IPS-15b (cell line): Measurements from ENCODE around the gene ITGA5.

ENCODE experiments used
- H3K27me3 ChIP-seq: one replicate; pipeline ENCODE4 v1.6.1; 2013; ENCODE audit warnings: low read length; ENCODE audit not compliant: control insufficient read depth, insufficient read depth
- H3K36me3 ChIP-seq: one replicate; pipeline ENCODE4 v1.6.1; 2013; ENCODE audit warnings: low read length; ENCODE audit not compliant: control insufficient read depth, insufficient read depth
- H3K4me1 ChIP-seq: one replicate; pipeline ENCODE4 v1.6.1; 2013; ENCODE audit warnings: mild to moderate bottlenecking, low read length; ENCODE audit not compliant: control insufficient read depth, insufficient read depth
- H3K4me3 ChIP-seq: one replicate; pipeline ENCODE4 v1.5.1; 2013; ENCODE audit warnings: low read depth, low read length
- H3K9ac ChIP-seq: one replicate; pipeline ENCODE4 v1.6.1; 2013; ENCODE audit warnings: low read depth, mild to moderate bottlenecking, low read length
- H3K9me3 ChIP-seq: one replicate; pipeline ENCODE4 v1.6.1; 2013; ENCODE audit warnings: mild to moderate bottlenecking, low read length; ENCODE audit not compliant: control insufficient read depth, insufficient read depth

ITGA5 gene

DNA sequence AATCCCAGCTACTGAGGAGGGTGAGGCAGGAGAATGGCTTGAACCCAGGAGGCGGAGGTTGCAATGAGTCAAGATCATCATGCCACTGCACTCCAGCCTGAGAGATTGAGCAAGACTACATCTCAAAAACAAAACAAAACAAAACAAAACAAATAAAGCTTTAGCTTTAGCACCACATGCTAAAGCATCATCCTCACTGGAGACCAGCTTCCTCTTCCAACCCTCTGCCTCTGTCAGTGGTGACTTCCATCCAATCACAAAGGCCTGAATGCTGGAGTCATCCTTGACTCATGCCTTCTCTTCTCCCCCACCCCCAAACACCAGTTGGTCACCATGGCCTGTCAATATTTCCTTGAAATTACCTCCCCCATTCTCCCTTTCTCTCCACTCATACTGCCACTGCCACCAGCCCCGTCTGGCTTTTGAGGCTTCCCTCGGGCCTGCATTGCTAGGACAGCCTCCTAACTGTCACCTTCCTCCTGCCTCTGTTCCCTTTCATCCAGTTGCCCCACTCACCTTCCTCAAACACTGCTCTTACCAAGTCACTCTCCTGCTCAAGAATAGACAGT, 35.9 kb downstream of the ITGA5 start:
- Histone ChIP-seq H3K27me3 (peaks cover 6% of the 10 kb centered on the region), H3K9me3 (no peaks in the 10 kb centered on the region), H3K4me3 (no peak overlapping the region), H3K36me3 (peaks cover 3% of the 10 kb centered on the region), H3K4me1 (peaks cover 49% of the 10 kb centered on the region), H3K9ac (no peak overlapping the region)

DNA sequence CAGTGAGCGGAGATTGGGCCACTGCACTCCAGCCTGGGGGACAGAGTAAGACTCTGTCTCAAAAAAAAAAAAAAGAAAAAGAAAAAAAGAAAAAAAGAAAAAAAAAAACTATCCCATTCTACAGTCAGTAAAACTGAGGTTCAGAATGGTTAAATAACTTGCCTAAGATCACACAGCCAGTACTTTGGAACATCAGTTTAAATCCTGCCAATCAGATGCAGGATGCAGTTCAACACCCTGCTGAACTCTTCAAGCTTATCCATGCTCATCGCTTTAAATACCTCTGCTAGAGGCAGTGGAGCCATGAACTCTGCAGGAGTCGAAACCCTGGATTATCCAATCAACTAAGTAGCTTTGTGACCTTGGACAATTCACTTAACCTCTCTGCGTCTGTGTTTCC, 37.9 kb downstream of the ITGA5 start:
- Histone ChIP-seq H3K9ac (no peak overlapping the region), H3K27me3 (peaks cover 17% of the 10 kb centered on the region), H3K9me3 (no peaks in the 10 kb centered on the region), H3K4me1 (peaks cover 31% of the 10 kb centered on the region), H3K4me3 (no peak overlapping the region), H3K36me3 (peaks cover 8% of the 10 kb centered on the region)

DNA sequence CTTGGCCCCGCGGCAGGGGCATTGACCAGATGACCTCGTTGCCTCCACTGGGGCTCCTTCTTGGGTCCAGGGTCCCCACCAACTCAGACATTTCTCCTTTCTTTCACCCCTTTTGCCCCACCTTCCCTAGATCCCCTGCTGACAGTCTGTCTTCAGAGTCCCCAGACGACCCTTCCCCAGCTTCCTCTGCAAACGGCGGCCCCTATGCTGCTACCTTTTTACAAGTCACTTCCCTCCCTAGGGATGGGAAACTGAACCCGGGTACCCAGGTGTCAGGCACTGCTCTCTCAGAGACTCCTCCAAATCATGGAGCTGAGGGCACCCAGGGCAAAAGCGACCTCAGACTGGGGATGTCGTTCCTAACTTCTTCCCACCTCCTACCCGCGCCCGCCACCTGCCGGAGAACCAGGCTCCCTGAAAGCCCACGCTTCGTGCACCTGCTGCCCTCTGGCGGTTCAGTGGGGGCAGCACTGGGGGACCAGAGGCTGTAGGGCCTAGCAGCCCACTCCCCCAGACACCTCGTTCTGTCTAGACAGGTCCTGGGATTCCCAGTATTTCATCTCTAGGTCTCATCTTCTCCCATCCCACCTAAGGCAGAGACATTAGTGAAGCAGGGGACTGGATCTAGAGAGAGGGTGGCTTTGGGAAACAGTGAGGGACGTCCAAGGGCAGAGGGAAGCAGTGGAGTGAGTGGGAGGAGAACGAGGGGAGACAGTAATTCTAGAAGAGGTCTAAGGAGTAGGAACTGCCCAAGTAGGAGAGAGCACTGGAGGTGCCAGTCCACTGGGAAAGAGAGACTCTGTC, 39.5 kb downstream of the ITGA5 start:
- Histone ChIP-seq H3K4me1 (peaks cover 19% of the 10 kb centered on the region), H3K27me3 (peaks cover 17% of the 10 kb centered on the region), H3K9me3 (no peaks in the 10 kb centered on the region), H3K9ac (no peak overlapping the region), H3K4me3 (peak overlapping the region; percentile 55), H3K36me3 (peaks cover 10% of the 10 kb centered on the region)

DNA sequence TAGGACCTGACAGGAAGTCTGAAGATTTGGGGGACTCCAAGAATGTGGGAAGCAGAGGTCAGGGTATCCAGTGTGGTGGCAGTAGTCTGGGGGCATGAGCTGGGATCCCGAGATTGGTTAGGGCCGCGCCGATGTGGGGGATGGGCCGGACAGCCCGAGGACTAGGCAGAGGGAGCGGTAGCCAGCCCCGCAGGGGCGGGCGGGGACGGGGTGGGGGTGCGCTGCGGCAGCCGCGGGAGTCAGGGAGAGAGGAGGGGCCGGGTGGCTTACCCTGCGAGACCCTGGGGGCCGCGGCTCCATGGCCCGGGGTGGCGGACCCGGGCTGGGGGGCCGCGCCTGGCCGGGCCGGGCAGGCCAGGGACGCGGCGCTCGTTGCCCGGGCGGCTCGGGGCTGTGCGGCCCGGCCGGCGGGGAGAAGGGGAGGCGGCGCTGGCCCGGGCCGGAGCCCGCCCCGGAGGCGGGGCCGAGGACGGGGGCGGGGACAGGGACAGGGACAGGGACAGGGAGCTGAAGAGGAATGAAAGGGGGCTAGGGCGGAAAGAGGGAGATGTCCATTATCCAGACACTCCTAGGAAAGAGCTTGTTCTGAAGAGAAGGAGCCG, 40.2 kb downstream of the ITGA5 start:
- H3K36me3 ChIP-seq = peaks cover 11% of the 10 kb centered on the region
- H3K9me3 ChIP-seq = no peaks in the 10 kb centered on the region
- peak overlapping the region; percentile 55 for H3K4me3 ChIP-seq
- H3K9ac ChIP-seq = no peak overlapping the region
- H3K4me1 ChIP-seq = peaks cover 17% of the 10 kb centered on the region
- peaks cover 17% of the 10 kb centered on the region for H3K27me3 ChIP-seq

DNA sequence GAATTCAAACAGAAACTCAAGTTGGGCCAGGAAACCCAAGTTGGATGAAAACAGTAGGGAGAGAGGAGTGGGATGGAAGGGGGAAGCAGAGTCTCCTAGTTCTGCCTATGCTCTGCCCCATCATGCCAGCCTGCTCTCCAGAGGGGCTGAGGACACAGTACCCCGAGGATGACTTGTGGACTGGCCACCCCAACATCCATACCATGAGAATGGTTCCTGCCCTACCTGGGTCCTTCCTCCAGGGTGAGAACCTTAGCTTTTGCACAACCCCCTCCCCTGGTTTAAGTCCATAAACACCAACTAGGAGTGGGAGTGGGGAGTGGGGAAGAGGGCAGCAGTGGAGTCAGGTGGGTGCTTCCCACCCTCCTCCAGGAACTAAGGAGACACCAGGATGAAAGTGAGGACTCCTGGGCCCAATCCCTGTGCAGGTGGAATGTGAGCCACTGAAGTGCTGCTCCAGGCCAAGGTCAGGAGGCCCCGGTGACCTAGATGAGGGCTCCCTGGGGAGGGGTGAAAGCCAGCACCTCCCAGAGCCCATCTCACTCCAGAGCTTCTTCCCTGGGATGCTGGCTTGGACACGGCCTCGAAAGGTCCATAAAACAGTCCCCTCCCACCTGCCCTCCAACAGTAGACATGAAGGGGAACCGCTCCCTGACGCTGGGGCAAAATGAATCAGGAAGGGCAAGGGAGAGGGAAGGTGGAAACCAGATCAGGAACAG, 41.1 kb downstream of the ITGA5 start:
- Histone ChIP-seq H3K27me3 (peaks cover 17% of the 10 kb centered on the region), H3K9ac (no peak overlapping the region), H3K4me3 (peak overlapping the region; percentile 46), H3K4me1 (peaks cover 17% of the 10 kb centered on the region), H3K9me3 (no peaks in the 10 kb centered on the region), H3K36me3 (peaks cover 17% of the 10 kb centered on the region)

DNA sequence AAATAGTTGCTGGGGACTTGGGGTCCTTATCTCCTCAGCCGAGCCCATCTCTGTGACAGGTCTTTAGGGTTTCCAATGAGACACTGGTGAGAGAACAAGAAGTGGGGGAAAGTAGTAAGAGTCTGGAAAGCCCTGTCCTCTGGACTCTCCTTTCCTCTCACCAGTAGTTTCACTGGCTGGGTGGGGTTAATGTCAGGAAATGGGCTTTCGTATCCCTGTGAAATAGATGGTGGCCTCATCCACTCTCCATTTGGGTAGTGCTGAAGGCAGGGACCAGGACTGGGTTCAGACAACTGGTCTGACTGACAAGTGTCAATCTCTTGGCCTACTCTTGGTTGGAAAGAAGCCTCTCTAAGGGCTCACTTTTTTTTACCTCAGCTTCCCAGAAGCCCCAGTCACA, 42.1 kb downstream of the ITGA5 start:
- Histone ChIP-seq H3K4me3 (no peak overlapping the region), H3K9ac (no peak overlapping the region), H3K9me3 (no peaks in the 10 kb centered on the region), H3K36me3 (peaks cover 17% of the 10 kb centered on the region), H3K27me3 (peaks cover 17% of the 10 kb centered on the region), H3K4me1 (peaks cover 17% of the 10 kb centered on the region)

DNA sequence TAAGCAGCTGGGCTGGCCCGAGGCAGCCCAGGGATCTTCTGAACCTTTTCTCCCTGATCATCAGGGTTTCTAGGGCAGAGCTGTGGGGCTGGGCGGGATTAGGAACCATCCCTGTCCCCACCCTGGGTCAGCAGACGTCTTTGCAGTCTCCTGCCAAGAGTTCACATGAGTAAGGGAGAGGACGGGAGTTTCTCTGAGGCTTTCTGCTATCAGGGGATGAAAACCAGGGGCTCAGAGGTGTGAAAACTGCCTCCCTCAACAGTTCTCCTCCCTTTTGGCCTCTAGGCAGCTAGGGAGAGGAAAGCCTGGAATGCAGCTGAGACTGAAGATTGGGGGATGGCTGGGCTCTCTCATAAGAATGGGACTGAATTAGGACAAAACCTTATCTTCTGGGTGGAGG, 42.5 kb downstream of the ITGA5 start:
- Histone ChIP-seq H3K36me3 (peaks cover 17% of the 10 kb centered on the region), H3K4me3 (no peak overlapping the region), H3K9ac (no peak overlapping the region), H3K27me3 (peaks cover 17% of the 10 kb centered on the region), H3K4me1 (peaks cover 17% of the 10 kb centered on the region), H3K9me3 (no peaks in the 10 kb centered on the region)

DNA sequence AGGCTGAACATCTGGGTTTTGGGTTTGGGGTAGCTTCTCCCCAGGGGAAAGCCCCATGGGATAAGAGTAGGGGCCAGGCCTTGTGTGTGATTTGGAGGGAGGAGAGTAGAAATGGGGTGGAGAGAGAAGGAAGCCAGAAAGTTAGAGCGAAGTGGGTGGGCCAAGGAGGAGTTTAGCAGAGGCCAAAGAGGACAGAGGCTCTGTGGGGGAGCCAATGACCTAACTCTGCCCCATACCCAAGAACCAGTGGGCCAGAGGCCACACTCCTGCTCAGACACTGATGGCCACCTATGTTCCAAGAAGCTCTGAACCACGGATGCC, 43.8 kb downstream of the ITGA5 start:
- peaks cover 17% of the 10 kb centered on the region for H3K4me1 ChIP-seq
- H3K4me3 ChIP-seq = no peak overlapping the region
- no peak overlapping the region for H3K9ac ChIP-seq

DNA sequence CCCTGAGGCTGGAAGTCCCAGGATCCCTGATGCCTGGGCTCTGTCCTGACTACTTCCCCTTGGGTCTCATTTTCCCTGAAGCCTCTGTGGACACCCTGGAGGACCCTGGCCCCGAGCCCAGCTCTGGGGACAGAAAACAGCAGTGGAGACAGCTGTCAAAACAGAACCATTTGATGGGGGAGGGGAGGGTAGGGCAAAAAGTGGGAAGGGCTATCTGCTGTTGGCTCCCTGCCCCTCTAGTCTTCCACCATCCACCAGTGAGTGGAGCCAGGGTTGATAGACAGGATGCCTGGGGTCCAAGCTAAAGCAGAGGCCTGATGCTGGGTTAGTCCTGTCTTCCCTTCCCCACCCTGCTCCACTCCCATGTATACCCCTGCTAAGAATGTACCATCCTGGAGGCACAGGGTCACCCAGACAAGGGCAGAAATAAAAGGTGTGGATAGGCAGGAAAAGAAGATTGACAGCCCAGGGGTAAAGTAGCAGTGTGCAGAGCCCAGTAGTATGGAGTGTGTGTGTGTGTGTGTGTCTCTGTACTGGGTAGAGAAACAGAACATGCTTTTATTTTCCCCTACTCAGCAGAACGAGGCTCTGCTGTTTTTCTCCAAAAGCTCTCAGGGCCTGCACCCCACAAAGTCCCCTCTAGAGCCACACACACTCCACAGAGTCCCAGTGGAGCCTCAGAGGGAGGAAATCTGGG, 44.4 kb downstream of the ITGA5 start:
- no peak overlapping the region for H3K4me3 ChIP-seq
- no peak overlapping the region for H3K9ac ChIP-seq

More for the DNA sequence above, 43.8 kb downstream of the ITGA5 start:
- peaks cover 19% of the 10 kb centered on the region for H3K27me3 ChIP-seq
- no peaks in the 10 kb centered on the region for H3K9me3 ChIP-seq
- peaks cover 21% of the 10 kb centered on the region for H3K36me3 ChIP-seq

DNA sequence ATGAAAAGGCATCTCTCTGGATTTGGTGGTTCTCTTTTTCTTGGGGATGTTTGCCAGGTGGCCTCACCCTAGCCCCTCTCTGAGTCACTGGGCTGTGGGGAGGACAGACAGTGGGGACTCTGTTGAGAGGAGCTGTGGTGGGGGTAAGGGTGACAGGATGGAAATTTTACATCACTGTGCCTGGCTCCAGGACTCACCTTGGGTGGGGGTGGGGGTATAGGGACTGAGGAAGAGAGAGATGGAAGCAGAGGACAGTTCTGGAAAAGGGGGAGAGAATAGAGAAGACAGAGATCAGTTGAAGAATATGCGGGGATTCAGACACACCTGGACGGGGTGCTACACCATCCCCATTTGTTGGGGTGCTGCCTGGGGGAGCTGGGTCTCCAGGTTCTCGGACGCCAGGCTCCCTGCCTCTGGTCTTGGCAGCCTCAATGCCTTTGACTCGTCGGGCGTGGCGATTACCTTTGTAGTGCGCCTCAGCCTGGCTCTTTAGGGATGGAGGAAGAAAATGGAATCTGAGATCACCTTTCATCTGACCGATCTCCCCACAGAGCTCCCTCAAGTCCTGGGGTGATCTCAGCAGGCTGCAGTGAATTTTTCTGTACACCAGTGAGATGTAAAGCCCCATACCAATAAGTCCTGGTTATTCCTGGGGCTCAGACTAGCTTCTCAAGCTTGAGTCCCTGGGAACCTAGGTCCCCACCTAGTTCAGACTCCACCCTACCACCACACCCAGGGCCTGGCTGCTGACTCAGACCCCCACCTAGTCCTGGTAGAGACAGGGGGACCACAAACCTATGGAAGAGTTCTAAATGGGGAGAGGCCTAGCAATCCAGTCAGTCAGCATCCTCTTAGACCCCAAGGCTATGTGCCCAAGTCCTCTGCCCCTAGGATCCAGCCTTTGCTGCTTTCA, 45.2 kb downstream of the ITGA5 start:
- Histone ChIP-seq H3K36me3 (peaks cover 19% of the 10 kb centered on the region), H3K9me3 (no peaks in the 10 kb centered on the region), H3K27me3 (peaks cover 27% of the 10 kb centered on the region), H3K9ac (no peak overlapping the region), H3K4me3 (no peak overlapping the region), H3K4me1 (peaks cover 10% of the 10 kb centered on the region)

More for the DNA sequence above, 44.4 kb downstream of the ITGA5 start:
- Histone ChIP-seq H3K27me3 (peaks cover 20% of the 10 kb centered on the region), H3K9me3 (no peaks in the 10 kb centered on the region), H3K4me1 (peaks cover 13% of the 10 kb centered on the region), H3K36me3 (peaks cover 19% of the 10 kb centered on the region)
